Stomach (tissue), 9 donors: ENCODE data around the gene ZMIZ1. TPM values are rescaled to one million over a fixed set of nuclear protein-coding genes. Genes with fewer than 3 reads are reported as not detected.
"Not testable (repeated sequence)": the region's sequence is repeated elsewhere in the genome, so short reads cannot be mapped to it uniquely, and the experiment has no call there.

Experiments
- DNase-seq, 2 donors: peaks; one replicate each; pipeline versions ENCODE4 v3.0.0 to v3.0.0-alpha.2; 2013 to 2019
- H3K27ac ChIP-seq, 5 donors: fragments of 200-600 bp in 4 of 5; sonication (generic) in 4 of 5; one replicate each; pipeline ENCODE4 v1.5.1; 2013 to 2019; ENCODE audit warnings: mild to moderate bottlenecking in 1 of 5, moderate library complexity in 1 of 5
- H3K27me3 ChIP-seq, 3 donors: fragments of 200-600 bp; sonication (generic); one replicate each; pipeline ENCODE4 v1.5.1; 2017 to 2019; ENCODE audit warnings: mixed run types in 1 of 3
- H3K36me3 ChIP-seq, 4 donors: fragments of 200-600 bp; sonication (generic); 1 replicate in 3 of 4; 2 replicates in 1 of 4; pipeline ENCODE4 v1.5.1; 2016 to 2019
- H3K4me1 ChIP-seq, 4 donors: fragments of 200-600 bp; sonication (generic); one replicate each; pipeline ENCODE4 v1.5.1; 2016 to 2019
- H3K4me3 ChIP-seq, 4 donors: fragments of 200-600 bp; sonication (generic) in 3 of 4; one replicate each; pipeline ENCODE4 v1.5.1; 2016 to 2019; ENCODE audit warnings: mild to moderate bottlenecking in 1 of 4
- H3K9me3 ChIP-seq, 4 donors: fragments of 200-600 bp; sonication (generic); one replicate each; pipeline ENCODE4 v1.5.1; 2016 to 2019
- EP300 ChIP-seq: sonication (generic); formaldehyde crosslinking; IDR thresholded peaks from one replicate; pipeline ENCODE4 v1.6.1; 2017; ENCODE audit warnings: antibody characterized with exemption
- POLR2A ChIP-seq, 4 donors: fragments of 450-650 bp; IDR thresholded peaks; one replicate each; pipeline ENCODE4 v1.6.1; 2016; ENCODE audit warnings: antibody characterized with exemption in 4 of 4, control low read depth in 2 of 4, mild to moderate bottlenecking in 1 of 4, moderate library complexity in 1 of 4
- POLR2AphosphoS5 ChIP-seq, 3 donors: sonication (generic); formaldehyde crosslinking; IDR thresholded peaks; one replicate each; pipeline ENCODE4 v1.6.1; 2016; ENCODE audit warnings: antibody characterized with exemption in 3 of 3
- WGBS, 5 donors: extraction: QIAGEN DNeasy Blood & Tissue Kit in 3 of 5; methylation state at CpG; one replicate each; pipeline versions ENCODE4 v1.1.5 to v1.1.7; 2013 to 2018; 5-methylcytosine and 5-hydroxymethylcytosine counted together
- intact Hi-C: fragments of 100-400 bp; cut with DNase I; formaldehyde crosslinking; loops from one replicate; pipeline ENCODE4 v1.15.1; 2023; ENCODE audit warnings: low total_unique reads
- polyA plus RNA-seq, 3 donors: library from polyadenylated mRNA; stranded (reverse); fragments of 200-250 nt; gene quantifications; one replicate each; pipeline ENCODE4 v1.2.3, GENCODE V29; 2013
- total RNA-seq, 5 donors: library from RNA; depleted of rRNA; stranded (reverse); fragments of >200 nt; gene quantifications; one replicate each; pipeline versions ENCODE4 v1.1.0 to v1.2.3, GENCODE V29; 2014 to 2016
- TF ChIP-seq, protein P1 (sequence below), 7 experiments: fragments of 450-650 bp in 4 of 7; fragments of 200-600 bp in 3 of 7; sonication (generic) in 3 of 7; IDR thresholded peaks; one replicate each; pipeline ENCODE4 v1.5.1; 2016 to 2019; ENCODE audit warnings: antibody characterized with exemption in 7 of 7, control low read depth in 2 of 7, mild to moderate bottlenecking in 1 of 7
- donor health status: healthy with polysubstance abuse.
- donor health status: Bipolar disorder and iron deficiency.
- donor health status: healthy.

The ZMIZ1 gene
- total and polyA plus RNA-seq, 8 donors = 17.7 to 103 (median 26.3) TPM

- H3K36me3 ChIP-seq = peaks cover 32 to 67% (median 62%) of the 10 kb centered on the region in 4 donors
- TF ChIP-seq POLR2A (IDR thresholded peaks at IDR 0.05) (no peak), POLR2AphosphoS5 (IDR thresholded peaks at IDR 0.05) (no peak), EP300 (no peak)
- TF ChIP-seq, protein P1, sequence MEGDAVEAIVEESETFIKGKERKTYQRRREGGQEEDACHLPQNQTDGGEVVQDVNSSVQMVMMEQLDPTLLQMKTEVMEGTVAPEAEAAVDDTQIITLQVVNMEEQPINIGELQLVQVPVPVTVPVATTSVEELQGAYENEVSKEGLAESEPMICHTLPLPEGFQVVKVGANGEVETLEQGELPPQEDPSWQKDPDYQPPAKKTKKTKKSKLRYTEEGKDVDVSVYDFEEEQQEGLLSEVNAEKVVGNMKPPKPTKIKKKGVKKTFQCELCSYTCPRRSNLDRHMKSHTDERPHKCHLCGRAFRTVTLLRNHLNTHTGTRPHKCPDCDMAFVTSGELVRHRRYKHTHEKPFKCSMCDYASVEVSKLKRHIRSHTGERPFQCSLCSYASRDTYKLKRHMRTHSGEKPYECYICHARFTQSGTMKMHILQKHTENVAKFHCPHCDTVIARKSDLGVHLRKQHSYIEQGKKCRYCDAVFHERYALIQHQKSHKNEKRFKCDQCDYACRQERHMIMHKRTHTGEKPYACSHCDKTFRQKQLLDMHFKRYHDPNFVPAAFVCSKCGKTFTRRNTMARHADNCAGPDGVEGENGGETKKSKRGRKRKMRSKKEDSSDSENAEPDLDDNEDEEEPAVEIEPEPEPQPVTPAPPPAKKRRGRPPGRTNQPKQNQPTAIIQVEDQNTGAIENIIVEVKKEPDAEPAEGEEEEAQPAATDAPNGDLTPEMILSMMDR (IDR thresholded peaks at IDR 0.05) = no peak
- no peak overlapping the region for H3K4me3 ChIP-seq
- peaks cover 30 to 42% (median 36%) of the 10 kb centered on the region in 4 donors for H3K4me1 ChIP-seq
- H3K9me3 ChIP-seq = no peaks in the 10 kb centered on the region
- DNase-seq = no peak
- peak overlapping the region in 1 of 5 donors; percentile 87 for H3K27ac ChIP-seq
- intact Hi-C loops = no loop called here
- WGBS, 5 donors = 86 to 96% (median 90%) methylated on average over 3 to 13 of the region's 13 CpGs
- no peaks in the 10 kb centered on the region for H3K27me3 ChIP-seq
These were observed 209.0 kb downstream of the ZMIZ1 start for GRCh38 chr10:79277579-79278269.

GRCh38 chr10:79279047-79279446 lies 210.3 kb downstream of the ZMIZ1 start:
- H3K27ac ChIP-seq, H3K27me3 ChIP-seq, DNase-seq, intact Hi-C loops, H3K4me3 ChIP-seq, H3K9me3 ChIP-seq: not testable (repeated sequence)
- Histone ChIP-seq H3K4me1 (peaks cover 18 to 37% (median 26%) of the 10 kb centered on the region in 4 donors), H3K36me3 (peaks cover 32 to 76% (median 69%) of the 10 kb centered on the region in 4 donors)
- 88 to 97% (median 93%) methylated on average over 20 to 29 of the region's 33 CpGs for WGBS, 5 donors

DNA sequence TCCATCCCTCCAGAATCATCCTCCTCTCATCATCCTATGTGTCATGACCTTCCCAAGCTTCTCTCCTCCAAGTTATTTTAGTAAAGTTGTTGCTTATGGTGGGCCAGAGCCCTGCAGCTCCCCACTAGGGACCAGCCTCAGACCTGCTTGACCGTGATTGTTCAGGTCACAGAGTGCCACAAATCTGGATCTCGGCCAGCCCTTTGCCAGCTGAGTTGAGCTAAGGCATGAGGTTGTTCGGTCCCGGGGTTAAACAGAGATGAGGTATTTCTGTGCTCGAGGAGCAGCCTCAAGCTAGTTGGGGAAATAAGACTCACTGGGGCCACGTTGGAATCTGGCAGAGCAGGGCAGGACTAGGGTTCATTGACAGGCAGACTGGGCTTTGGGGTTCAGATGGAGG lies 212.2 kb downstream of the ZMIZ1 start:
- peaks cover 10 to 37% (median 22%) of the 10 kb centered on the region in 4 donors for H3K4me1 ChIP-seq
- 74 to 81% (median 78%) methylated on average over 6 of the region's 6 CpGs for WGBS, 5 donors
- no peaks in the 10 kb centered on the region for H3K9me3 ChIP-seq
- no peaks in the 10 kb centered on the region for H3K27me3 ChIP-seq
- H3K36me3 ChIP-seq = peaks cover 45 to 94% (median 88%) of the 10 kb centered on the region in 4 donors
- no peak for TF ChIP-seq POLR2A (IDR thresholded peaks at IDR 0.05)
- TF ChIP-seq EP300 = no peak
- TF ChIP-seq, protein P1 (IDR thresholded peaks at IDR 0.05) = no peak
- no peak for TF ChIP-seq POLR2AphosphoS5 (IDR thresholded peaks at IDR 0.05)
- no peak for DNase-seq
- H3K4me3 ChIP-seq = no peak overlapping the region
- intact Hi-C loops = no loop called here
- H3K27ac ChIP-seq = no peak overlapping the region

- Histone ChIP-seq H3K27ac (no peak overlapping the region), H3K27me3 (no peaks in the 10 kb centered on the region), H3K4me3 (no peak overlapping the region), H3K9me3 (no peaks in the 10 kb centered on the region), H3K4me1 (peaks cover 19 to 50% (median 32%) of the 10 kb centered on the region in 4 donors), H3K36me3 (peaks cover 39 to 93% (median 83%) of the 10 kb centered on the region in 4 donors)
- no peak for DNase-seq
- intact Hi-C loops = no loop called here
- WGBS, 5 donors = 80 to 87% (median 86%) methylated on average over 7 to 11 of the region's 11 CpGs
- TF ChIP-seq, protein P1 (IDR thresholded peaks at IDR 0.05) = no peak
- TF ChIP-seq EP300 (no peak), POLR2A (IDR thresholded peaks at IDR 0.05) (no peak), POLR2AphosphoS5 (IDR thresholded peaks at IDR 0.05) (no peak)
These were observed 213.6 kb downstream of the ZMIZ1 start for GRCh38 chr10:79282388-79282787.

GRCh38 chr10:79283616-79284015 lies 214.8 kb downstream of the ZMIZ1 start:
- no peak for TF ChIP-seq POLR2AphosphoS5 (IDR thresholded peaks at IDR 0.05)
- no peak for TF ChIP-seq EP300
- TF ChIP-seq, protein P1 (IDR thresholded peaks at IDR 0.05) = no peak
- no peak for TF ChIP-seq POLR2A (IDR thresholded peaks at IDR 0.05)
- Histone ChIP-seq H3K9me3 (no peaks in the 10 kb centered on the region), H3K4me1 (peaks cover 29 to 61% (median 39%) of the 10 kb centered on the region in 4 donors), H3K27me3 (no peaks in the 10 kb centered on the region), H3K4me3 (no peak overlapping the region), H3K27ac (peak overlapping the region in 1 of 5 donors; percentile 86), H3K36me3 (peaks cover 34 to 94% (median 82%) of the 10 kb centered on the region in 4 donors)
- WGBS, 5 donors = 63 to 90% (median 78%) methylated on average over 3 of the region's 3 CpGs
- intact Hi-C loops = no loop called here
- DNase-seq = no peak
